A549 (cell line): ENCODE measurements around the gene CDCA3. TPM values are rescaled to one million over a fixed set of nuclear protein-coding genes. Genes with fewer than 3 reads are reported as not detected.

Experiments
- ATAC-seq, 2 experiments: fragments of 200-7000 bp in 1 of 2; fragments of >200 bp in 1 of 2; cut with Nextera tagmentation in 1 of 2; cut with Tn5 transposase in 1 of 2; 3 replicates each; pipeline versions ENCODE4 v1.8.0 to v1.9.1; 2018 to 2020; ENCODE audit warnings: mild to moderate bottlenecking in 1 of 2, moderate library complexity in 1 of 2
- CTCF ChIA-PET: fragments of 300-600 bp; sonication (Branson Sonifier 250); formaldehyde crosslinking; extraction: SDS; loops from one replicate; lab custom pipeline; 2021; ENCODE audit warnings: antibody characterized with exemption, inconsistent platforms; lab: Yijun Ruan, JAX
- POLR2A ChIA-PET: fragments of 350-600 bp; formaldehyde crosslinking; extraction: SDS; loops from one replicate; lab custom pipeline; 2021; ENCODE audit warnings: antibody characterized with exemption, inconsistent platforms; lab: Yijun Ruan, JAX
- DNase-seq, 2 experiments: peaks; one replicate each; pipeline versions ENCODE4 v3.0.0 to v3.0.0-alpha.2; 2011 to 2016; ENCODE audit warnings: low read depth in 1 of 2, low spot score in 1 of 2
- FAIRE-seq: peaks from 2 replicates; lab custom pipeline; 2011; peaks lifted over from hg19 to GRCh38; lab: Jason Lieb, UNC
- H3K27ac ChIP-seq, 2 experiments: fragments of >200 bp; sonication (Bioruptor Twin); formaldehyde crosslinking; 3 replicates each; pipeline ENCODE4 v1.5.1; 2016 to 2017
- H3K4me1 ChIP-seq: fragments of >200 bp; sonication (Bioruptor Twin); formaldehyde crosslinking; 3 replicates; pipeline ENCODE4 v1.6.1; 2016
- H3K4me2 ChIP-seq: fragments of >200 bp; sonication (Bioruptor Twin); formaldehyde crosslinking; 3 replicates; pipeline ENCODE4 v1.6.1; 2016
- H3K4me3 ChIP-seq: fragments of >200 bp; sonication (Bioruptor Twin); formaldehyde crosslinking; 3 replicates; pipeline ENCODE4 v1.5.1; 2016
- H3K9me3 ChIP-seq: fragments of >200 bp; sonication (Bioruptor Twin); formaldehyde crosslinking; 3 replicates; pipeline ENCODE4 v1.6.1; 2016
- BCL3 ChIP-seq: fragments of >200 bp; sonication (Bioruptor Twin); formaldehyde crosslinking; IDR thresholded peaks from 3 replicates; pipeline ENCODE4 v1.6.1; 2016
- ESRRA ChIP-seq: fragments of 150-350 bp; IDR thresholded peaks from 2 replicates; pipeline ENCODE4 v1.6.1; 2014; ENCODE audit warnings: mild to moderate bottlenecking, low read length, borderline replicate concordance
- FOSL2 ChIP-seq, 2 experiments: fragments of 450-650 bp in 1 of 2; fragments of >200 bp in 1 of 2; sonication (Bioruptor Twin) in 1 of 2; formaldehyde crosslinking; IDR thresholded peaks; 2 replicates each; pipeline versions ENCODE4 v1.5.0 to v1.6.1; 2016 to 2020; ENCODE audit warnings: mild to moderate bottlenecking in 1 of 2, moderate library complexity in 1 of 2
- HOXB13 ChIP-seq: fragments of 250-450 bp; sonication (Bioruptor Pico); IDR thresholded peaks from 2 replicates; pipeline ENCODE4 v1.5.0; 2020; ENCODE audit warnings: low read depth, mild to moderate bottlenecking, moderate library complexity
- JUN ChIP-seq, 2 experiments: fragments of >200 bp; sonication (Bioruptor Twin); formaldehyde crosslinking; IDR thresholded peaks; 2 replicates in 1 of 2; 3 replicates in 1 of 2; pipeline ENCODE4 v1.6.1; 2016 to 2017
- KDM1A ChIP-seq: fragments of 200-600 bp; sonication (generic); IDR thresholded peaks from 2 replicates; pipeline ENCODE4 v1.6.1; 2016; ENCODE audit warnings: low read depth, mild to moderate bottlenecking
- NFE2L2 ChIP-seq: fragments of 150-350 bp; conservative IDR thresholded peaks from 2 replicates; pipeline ENCODE4 v1.6.1; 2014; ENCODE audit warnings: low read length
- NR3C1 ChIP-seq: fragments of >200 bp; sonication (Bioruptor Twin); formaldehyde crosslinking; IDR thresholded peaks from 3 replicates; pipeline ENCODE4 v1.6.1; 2017
- PHF8 ChIP-seq: fragments of 200-600 bp; sonication (generic); IDR thresholded peaks from 2 replicates; pipeline ENCODE4 v1.6.1; 2016; ENCODE audit warnings: low read depth, mild to moderate bottlenecking, antibody characterized with exemption, moderate library complexity, borderline replicate concordance
- POLR2A ChIP-seq: IDR thresholded peaks from 2 replicates; pipeline ENCODE4 v1.6.1; 2012; ENCODE audit warnings: mild to moderate bottlenecking, low read length
- POLR2AphosphoS2 ChIP-seq: conservative IDR thresholded peaks from 2 replicates; pipeline ENCODE4 v1.6.1; 2012; ENCODE audit warnings: low read length, improper control_type of control experiment, inconsistent platforms
- RAD21 ChIP-seq, 2 experiments: fragments of >200 bp in 1 of 2; sonication (Bioruptor Twin) in 1 of 2; formaldehyde crosslinking in 1 of 2; IDR thresholded peaks in 1 of 2; conservative IDR thresholded peaks in 1 of 2; 2 replicates in 1 of 2; 3 replicates in 1 of 2; pipeline ENCODE4 v1.6.1; 2012 to 2018; ENCODE audit warnings: inconsistent platforms in 1 of 2
- RNF2 ChIP-seq: fragments of 200-600 bp; sonication (generic); IDR thresholded peaks from 2 replicates; pipeline ENCODE4 v1.6.1; 2016; ENCODE audit warnings: low read depth, mild to moderate bottlenecking, antibody characterized with exemption, moderate library complexity, borderline replicate concordance
- SMC3 ChIP-seq: fragments of >200 bp; sonication (Bioruptor Twin); formaldehyde crosslinking; IDR thresholded peaks from 3 replicates; pipeline ENCODE4 v1.6.1; 2018; ENCODE audit warnings: inconsistent platforms
- TFCP2L1 ChIP-seq: fragments of 250-450 bp; sonication (Bioruptor Pico); IDR thresholded peaks from 2 replicates; pipeline ENCODE4 v1.5.0; 2021; ENCODE audit warnings: mild to moderate bottlenecking
- ZC3H11A ChIP-seq: fragments of 450-650 bp; IDR thresholded peaks from 2 replicates; pipeline ENCODE4 v1.6.1; 2014; ENCODE audit warnings: antibody characterized with exemption, mild to moderate bottlenecking
- ZFP36 ChIP-seq: fragments of 450-650 bp; IDR thresholded peaks from 2 replicates; pipeline ENCODE4 v1.6.1; 2014; ENCODE audit warnings: borderline replicate concordance; ENCODE audit not compliant: partially characterized antibody
- ZSCAN20 ChIP-seq: fragments of 250-450 bp; sonication (Bioruptor Pico); IDR thresholded peaks from 2 replicates; pipeline ENCODE4 v1.8.0; 2022; ENCODE audit warnings: mild to moderate bottlenecking, moderate library complexity
- WGBS: methylation state at CpG from one replicate; pipeline ENCODE4 v1.1.6; 2017; ENCODE audit errors: missing lambda C conversion rate; 5-methylcytosine and 5-hydroxymethylcytosine counted together
- polyA plus RNA-seq, 4 experiments: library from polyadenylated mRNA; depleted of rRNA in 3 of 4; stranded (reverse); fragments of >200 nt; fragmentation: RNase III in 1 of 4; extraction: RNeasy Plus Mini Kit Qiagen cat#74134 plus additional on column Dnase treatment in 1 of 4; gene quantifications; 2 replicates in 3 of 4; 3 replicates in 1 of 4; pipeline ENCODE4 v1.2.3, GENCODE V29; 2011 to 2017
- TF ChIP-seq, protein P1 (sequence below): fragments of >200 bp; sonication (Bioruptor Twin); formaldehyde crosslinking; IDR thresholded peaks from 3 replicates; pipeline ENCODE4 v1.5.1; 2016
- TF ChIP-seq, protein P2 (sequence below): IDR thresholded peaks from 2 replicates; pipeline ENCODE4 v1.6.1; 2012; ENCODE audit warnings: low read depth, borderline replicate concordance
- TF ChIP-seq, protein P3 (sequence below): fragments of 200-600 bp; sonication (generic); IDR thresholded peaks from 2 replicates; pipeline ENCODE4 v1.6.1; 2016; ENCODE audit warnings: antibody characterized with exemption, mild to moderate bottlenecking, moderate library complexity
- TF ChIP-seq, protein P4 (sequence below): fragments of 250-450 bp; sonication (Bioruptor Pico); IDR thresholded peaks from 2 replicates; pipeline ENCODE4 v1.5.0; 2021; ENCODE audit warnings: mild to moderate bottlenecking, moderate library complexity, borderline replicate concordance

The CDCA3 gene
- polyA plus RNA-seq, 2 of the 4 experiments (the other 2 are of a cell fraction) = 57.5 to 80.2 TPM

DNA sequence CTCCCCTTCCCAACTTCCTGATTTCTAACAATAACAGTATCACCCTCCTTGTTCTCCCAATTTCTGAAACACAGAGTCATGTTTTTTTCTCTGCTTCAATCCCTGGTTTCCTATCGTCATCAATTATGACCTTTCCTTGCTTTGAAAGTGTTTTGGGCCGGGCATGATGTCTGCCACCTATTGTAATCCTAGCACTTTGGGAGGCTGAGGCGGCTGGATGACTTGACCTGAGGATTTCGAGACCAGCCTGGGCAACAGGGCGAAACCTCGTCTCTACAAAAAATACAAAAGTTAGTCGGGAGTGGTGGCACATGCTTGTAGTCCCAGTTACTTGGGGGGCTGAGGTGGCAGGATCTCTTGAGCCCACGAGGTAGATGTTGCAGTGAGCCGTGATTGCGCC lies 42.0 kb downstream of the CDCA3 start:
- no peak overlapping the region for H3K4me2 ChIP-seq
- ChIA-PET POLR2A (no interaction called here), CTCF (interaction anchor here (0.6 to 10.9 kb wide), 4 partner anchors 9 to 56 kb away, joined by 3 to 129 read pairs (median 14); partner anchors contain the start of genes GPR162, MLF2 and P3H3)
- DNase-seq (no peak), FAIRE-seq (no peak)
- H3K9me3 ChIP-seq = no peaks in the 10 kb centered on the region
- peaks cover 6% of the 10 kb centered on the region; the same call in 1 of the 3 replicates for H3K4me1 ChIP-seq
- no peak overlapping the region for H3K27ac ChIP-seq
- H3K4me3 ChIP-seq = no peak overlapping the region
- no peak for TF ChIP-seq NR3C1
- no peak for TF ChIP-seq PHF8
- TF ChIP-seq ZSCAN20 (CRISPR knock-in tag) = no peak
- TF ChIP-seq NFE2L2 = no peak
- TF ChIP-seq JUN (IDR thresholded peaks at IDR 0.05) = no peak
- no peak for TF ChIP-seq SMC3
- no peak for TF ChIP-seq TFCP2L1 (CRISPR knock-in tag)
- TF ChIP-seq ZFP36 = no peak
- TF ChIP-seq, protein P1, sequence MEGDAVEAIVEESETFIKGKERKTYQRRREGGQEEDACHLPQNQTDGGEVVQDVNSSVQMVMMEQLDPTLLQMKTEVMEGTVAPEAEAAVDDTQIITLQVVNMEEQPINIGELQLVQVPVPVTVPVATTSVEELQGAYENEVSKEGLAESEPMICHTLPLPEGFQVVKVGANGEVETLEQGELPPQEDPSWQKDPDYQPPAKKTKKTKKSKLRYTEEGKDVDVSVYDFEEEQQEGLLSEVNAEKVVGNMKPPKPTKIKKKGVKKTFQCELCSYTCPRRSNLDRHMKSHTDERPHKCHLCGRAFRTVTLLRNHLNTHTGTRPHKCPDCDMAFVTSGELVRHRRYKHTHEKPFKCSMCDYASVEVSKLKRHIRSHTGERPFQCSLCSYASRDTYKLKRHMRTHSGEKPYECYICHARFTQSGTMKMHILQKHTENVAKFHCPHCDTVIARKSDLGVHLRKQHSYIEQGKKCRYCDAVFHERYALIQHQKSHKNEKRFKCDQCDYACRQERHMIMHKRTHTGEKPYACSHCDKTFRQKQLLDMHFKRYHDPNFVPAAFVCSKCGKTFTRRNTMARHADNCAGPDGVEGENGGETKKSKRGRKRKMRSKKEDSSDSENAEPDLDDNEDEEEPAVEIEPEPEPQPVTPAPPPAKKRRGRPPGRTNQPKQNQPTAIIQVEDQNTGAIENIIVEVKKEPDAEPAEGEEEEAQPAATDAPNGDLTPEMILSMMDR = no peak
- no peak for TF ChIP-seq POLR2AphosphoS2
- TF ChIP-seq, protein P2, sequence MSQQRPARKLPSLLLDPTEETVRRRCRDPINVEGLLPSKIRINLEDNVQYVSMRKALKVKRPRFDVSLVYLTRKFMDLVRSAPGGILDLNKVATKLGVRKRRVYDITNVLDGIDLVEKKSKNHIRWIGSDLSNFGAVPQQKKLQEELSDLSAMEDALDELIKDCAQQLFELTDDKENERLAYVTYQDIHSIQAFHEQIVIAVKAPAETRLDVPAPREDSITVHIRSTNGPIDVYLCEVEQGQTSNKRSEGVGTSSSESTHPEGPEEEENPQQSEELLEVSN = no peak
- TF ChIP-seq KDM1A = no peak
- no peak for TF ChIP-seq ESRRA
- TF ChIP-seq, protein P3, sequence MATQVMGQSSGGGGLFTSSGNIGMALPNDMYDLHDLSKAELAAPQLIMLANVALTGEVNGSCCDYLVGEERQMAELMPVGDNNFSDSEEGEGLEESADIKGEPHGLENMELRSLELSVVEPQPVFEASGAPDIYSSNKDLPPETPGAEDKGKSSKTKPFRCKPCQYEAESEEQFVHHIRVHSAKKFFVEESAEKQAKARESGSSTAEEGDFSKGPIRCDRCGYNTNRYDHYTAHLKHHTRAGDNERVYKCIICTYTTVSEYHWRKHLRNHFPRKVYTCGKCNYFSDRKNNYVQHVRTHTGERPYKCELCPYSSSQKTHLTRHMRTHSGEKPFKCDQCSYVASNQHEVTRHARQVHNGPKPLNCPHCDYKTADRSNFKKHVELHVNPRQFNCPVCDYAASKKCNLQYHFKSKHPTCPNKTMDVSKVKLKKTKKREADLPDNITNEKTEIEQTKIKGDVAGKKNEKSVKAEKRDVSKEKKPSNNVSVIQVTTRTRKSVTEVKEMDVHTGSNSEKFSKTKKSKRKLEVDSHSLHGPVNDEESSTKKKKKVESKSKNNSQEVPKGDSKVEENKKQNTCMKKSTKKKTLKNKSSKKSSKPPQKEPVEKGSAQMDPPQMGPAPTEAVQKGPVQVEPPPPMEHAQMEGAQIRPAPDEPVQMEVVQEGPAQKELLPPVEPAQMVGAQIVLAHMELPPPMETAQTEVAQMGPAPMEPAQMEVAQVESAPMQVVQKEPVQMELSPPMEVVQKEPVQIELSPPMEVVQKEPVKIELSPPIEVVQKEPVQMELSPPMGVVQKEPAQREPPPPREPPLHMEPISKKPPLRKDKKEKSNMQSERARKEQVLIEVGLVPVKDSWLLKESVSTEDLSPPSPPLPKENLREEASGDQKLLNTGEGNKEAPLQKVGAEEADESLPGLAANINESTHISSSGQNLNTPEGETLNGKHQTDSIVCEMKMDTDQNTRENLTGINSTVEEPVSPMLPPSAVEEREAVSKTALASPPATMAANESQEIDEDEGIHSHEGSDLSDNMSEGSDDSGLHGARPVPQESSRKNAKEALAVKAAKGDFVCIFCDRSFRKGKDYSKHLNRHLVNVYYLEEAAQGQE = no peak
- TF ChIP-seq RAD21 (conservative IDR thresholded peaks at IDR 0.05 in 1 of 2, IDR thresholded peaks at IDR 0.05 in 1 of 2) = no peak
- no peak for TF ChIP-seq RNF2
- TF ChIP-seq, all 56 proteins: peak for 0
- 78% methylated on average over 10 of the region's 10 CpGs for WGBS
- ATAC-seq = no peak

DNA sequence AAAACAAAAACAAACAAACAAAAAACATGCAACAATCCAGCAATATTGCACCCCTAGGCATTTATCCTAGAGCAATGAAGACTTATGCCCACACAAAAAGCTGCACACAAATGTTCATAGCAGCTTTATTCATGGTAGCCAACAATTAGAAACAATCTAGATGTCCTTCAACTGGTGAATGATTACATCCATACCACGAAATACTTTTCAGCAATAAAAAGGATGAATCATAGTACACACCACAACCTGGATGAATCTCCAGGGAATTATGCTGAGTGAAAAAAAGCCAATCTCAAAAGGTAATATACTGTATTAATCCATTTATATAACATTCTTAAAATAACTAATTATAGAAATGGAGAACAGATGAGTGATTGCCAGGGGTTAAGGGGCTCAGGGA lies 43.9 kb downstream of the CDCA3 start:
- Histone ChIP-seq H3K27ac (no peak overlapping the region), H3K4me2 (no peak overlapping the region), H3K4me3 (no peak overlapping the region), H3K9me3 (no peaks in the 10 kb centered on the region), H3K4me1 (peaks cover 6% of the 10 kb centered on the region; the same call in 1 of the 3 replicates)
- 0 out of 6 replicates have a peak, but pooled peaks of 1 of the 2 experiments have one; percentile 31 for ATAC-seq
- POLR2A ChIA-PET = no interaction called here
- WGBS = 0% methylated on average over 1 of the region's 1 CpG
- TF ChIP-seq, protein P1 = no peak
- no peak for TF ChIP-seq ZC3H11A
- no peak for TF ChIP-seq POLR2A
- TF ChIP-seq HOXB13 (CRISPR knock-in tag) = no peak
- no peak for TF ChIP-seq FOSL2 (IDR thresholded peaks at IDR 0.05)
- TF ChIP-seq FOSL2 (CRISPR knock-in tag; IDR thresholded peaks at IDR 0.05) = peak; percentile 50; the same call in 1 of the 2 replicates
- TF ChIP-seq, protein P4, sequence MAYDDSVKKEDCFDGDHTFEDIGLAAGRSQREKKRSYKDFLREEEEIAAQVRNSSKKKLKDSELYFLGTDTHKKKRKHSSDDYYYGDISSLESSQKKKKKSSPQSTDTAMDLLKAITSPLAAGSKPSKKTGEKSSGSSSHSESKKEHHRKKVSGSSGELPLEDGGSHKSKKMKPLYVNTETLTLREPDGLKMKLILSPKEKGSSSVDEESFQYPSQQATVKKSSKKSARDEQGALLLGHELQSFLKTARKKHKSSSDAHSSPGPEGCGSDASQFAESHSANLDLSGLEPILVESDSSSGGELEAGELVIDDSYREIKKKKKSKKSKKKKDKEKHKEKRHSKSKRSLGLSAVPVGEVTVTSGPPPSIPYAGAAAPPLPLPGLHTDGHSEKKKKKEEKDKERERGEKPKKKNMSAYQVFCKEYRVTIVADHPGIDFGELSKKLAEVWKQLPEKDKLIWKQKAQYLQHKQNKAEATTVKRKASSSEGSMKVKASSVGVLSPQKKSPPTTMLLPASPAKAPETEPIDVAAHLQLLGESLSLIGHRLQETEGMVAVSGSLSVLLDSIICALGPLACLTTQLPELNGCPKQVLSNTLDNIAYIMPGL (CRISPR knock-in tag) = no peak
- no peak for TF ChIP-seq BCL3
- FAIRE-seq = no peak
- DNase-seq = no peak
- CTCF ChIA-PET = interaction anchor here (0.7 to 10.9 kb wide), 4 partner anchors 18 to 54 kb away, joined by 4 to 129 read pairs (median 12); partner anchors contain the start of genes CDCA3, GPR162, MLF2 and P3H3
